ENCODE measurements around the gene LHX1. TPM values are rescaled to one million over a fixed set of nuclear protein-coding genes. Genes with fewer than 3 reads are reported as not detected.

LHX1 gene
- total RNA-seq, 4 donors from 2014 or later, result not detected

- Histone ChIP-seq H3K4me1 (peaks cover 0 to 61% (median 30%) of the 10 kb centered on the region in 3 donors), H3K36me3 (no peaks in the 10 kb centered on the region), H3K9me3 (no peaks in the 10 kb centered on the region), H3K27me3 (peaks cover 100% of the 10 kb centered on the region), H3K27ac (no peak overlapping the region), H3K4me3 (no peak overlapping the region)
- no peak for TF ChIP-seq EP300 (IDR thresholded peaks at IDR 0.05)
- TF ChIP-seq CTCF (IDR thresholded peaks at IDR 0.05), result no peak
- TF ChIP-seq POLR2AphosphoS5 (IDR thresholded peaks at IDR 0.05), result no peak
- no peak for TF ChIP-seq POLR2A (IDR thresholded peaks at IDR 0.05)
- ATAC-seq, result no peak
- 0 to 19% methylated on average over 1 to 9 of the region's 17 CpGs for WGBS, 2 donors (ENCODE audit: low coverage in 1 of 2)
Measured at GRCh38 chr17:36941265-36942010, 4.2 kb downstream of the LHX1 start.

- peaks cover 100% of the 10 kb centered on the region for H3K27me3 ChIP-seq
- ATAC-seq, result no peak
- H3K27ac ChIP-seq, result no peak overlapping the region
- H3K4me1 ChIP-seq, result peaks cover 0 to 55% (median 24%) of the 10 kb centered on the region in 3 donors
- H3K9me3 ChIP-seq, result no peaks in the 10 kb centered on the region
- no peaks in the 10 kb centered on the region for H3K36me3 ChIP-seq
- no peak for TF ChIP-seq POLR2A (IDR thresholded peaks at IDR 0.05)
- no peak for TF ChIP-seq EP300 (IDR thresholded peaks at IDR 0.05)
- no peak for TF ChIP-seq POLR2AphosphoS5 (IDR thresholded peaks at IDR 0.05)
- no peak for TF ChIP-seq CTCF (IDR thresholded peaks at IDR 0.05)
- H3K4me3 ChIP-seq, result peak overlapping the region in 1 of 2 donors; percentile 23
- no CpG with 5 or more reads among the region's 57 CpGs for WGBS, 2 donors (ENCODE audit: low coverage in 1 of 2)
Measured at GRCh38 chr17:36942019-36942599, 4.8 kb downstream of the LHX1 start.

GRCh38 chr17:36942631-36943125 lies 5.4 kb downstream of the LHX1 start:
- H3K27me3 ChIP-seq, result peaks cover 99% of the 10 kb centered on the region
- no peaks in the 10 kb centered on the region for H3K36me3 ChIP-seq
- H3K4me1 ChIP-seq, result peaks cover 0 to 50% (median 18%) of the 10 kb centered on the region in 3 donors
- TF ChIP-seq CTCF (IDR thresholded peaks at IDR 0.05), result no peak
- no peak for TF ChIP-seq EP300 (IDR thresholded peaks at IDR 0.05)
- TF ChIP-seq POLR2A (IDR thresholded peaks at IDR 0.05), result no peak
- TF ChIP-seq POLR2AphosphoS5 (IDR thresholded peaks at IDR 0.05), result no peak
- WGBS, 2 donors (ENCODE audit: low coverage in 1 of 2), result 8% methylated on average over 11 of the region's 59 CpGs; no CpG with 5 or more reads in 1 of the 2 donors
- no peaks in the 10 kb centered on the region for H3K9me3 ChIP-seq
- no peak for ATAC-seq
- H3K4me3 ChIP-seq, result peak overlapping the region in 1 of 2 donors; percentile 23
- H3K27ac ChIP-seq, result no peak overlapping the region

GRCh38 chr17:36943250-36944191 lies 6.2 kb downstream of the LHX1 start:
- H3K27ac ChIP-seq, result no peak overlapping the region
- TF ChIP-seq POLR2AphosphoS5 (IDR thresholded peaks at IDR 0.05), result peak; percentile 15
- no peak for TF ChIP-seq POLR2A (IDR thresholded peaks at IDR 0.05)
- 14 to 20% methylated on average over 22 to 23 of the region's 44 CpGs for WGBS, 2 donors (ENCODE audit: low coverage in 1 of 2)
- H3K4me3 ChIP-seq, result no peak overlapping the region
- peaks cover 0 to 50% (median 10%) of the 10 kb centered on the region in 3 donors for H3K4me1 ChIP-seq
- no peaks in the 10 kb centered on the region for H3K9me3 ChIP-seq
- H3K36me3 ChIP-seq, result no peaks in the 10 kb centered on the region
- H3K27me3 ChIP-seq, result peaks cover 90% of the 10 kb centered on the region
- ATAC-seq, result no peak

- H3K27me3 ChIP-seq, result peaks cover 80% of the 10 kb centered on the region
- H3K36me3 ChIP-seq, result no peaks in the 10 kb centered on the region
- 0 to 6% methylated on average over 1 of the region's 1 CpG for WGBS, 2 donors (ENCODE audit: low coverage in 1 of 2)
- ATAC-seq, result no peak
- no peak for TF ChIP-seq EP300 (IDR thresholded peaks at IDR 0.05)
- TF ChIP-seq POLR2AphosphoS5 (IDR thresholded peaks at IDR 0.05), result no peak
- no peak for TF ChIP-seq CTCF (IDR thresholded peaks at IDR 0.05)
- no peak for TF ChIP-seq POLR2A (IDR thresholded peaks at IDR 0.05)
- H3K4me1 ChIP-seq, result peaks cover 0 to 43% (median 6%) of the 10 kb centered on the region in 3 donors
- H3K27ac ChIP-seq, result no peak overlapping the region
- H3K4me3 ChIP-seq, result no peak overlapping the region
- H3K9me3 ChIP-seq, result no peaks in the 10 kb centered on the region
Measured at GRCh38 chr17:36944553-36944952, 7.3 kb downstream of the LHX1 start.
